IMR-90 (cell line): ENCODE data around the gene ABCA3. TPM values are rescaled to one million over a fixed set of nuclear protein-coding genes. Genes with fewer than 3 reads are reported as not detected.

Source experiments
- ATAC-seq: fragments of 200-7000 bp; cut with Tn5 transposase; 2 replicates; pipeline ENCODE4 v1.9.1; 2020; ENCODE audit warnings: low read depth, mild to moderate bottlenecking, moderate library complexity
- BruUV-seq: library from RNA; stranded (reverse); fragments of 400-500 nt; replicated peaks from 2 replicates; lab custom pipeline; 2021; lab: Mats Ljungman, UMichigan
- CTCF ChIA-PET: fragments of 300-600 bp; formaldehyde crosslinking; extraction: SDS; loops from one replicate; lab custom pipeline; 2021; ENCODE audit warnings: antibody characterized with exemption; lab: Yijun Ruan, JAX
- POLR2A ChIA-PET: fragments of 300-600 bp; sonication (Branson Sonifier 250); formaldehyde crosslinking; loops from one replicate; lab custom pipeline; 2022; ENCODE audit warnings: antibody characterized with exemption; ENCODE audit not compliant: unreplicated experiment; lab: Charles Lee
- DNase-seq: peaks from one replicate; pipeline ENCODE4 v3.0.0; 2013
- H2AFZ ChIP-seq: replicated peaks from 2 replicates; pipeline ENCODE3; 2013; ENCODE audit warnings: low read length, mild to moderate bottlenecking; ENCODE audit not compliant: poor library complexity
- H2AK5ac ChIP-seq: 2 replicates; pipeline ENCODE4 v1.6.1; 2013; ENCODE audit warnings: low read depth, low read length, inconsistent platforms
- H2AK9ac ChIP-seq: replicated peaks from 2 replicates; pipeline ENCODE3; 2013; ENCODE audit warnings: mild to moderate bottlenecking, low read depth, low read length, moderate library complexity; ENCODE audit not compliant: poor library complexity
- H2BK120ac ChIP-seq: 2 replicates; pipeline ENCODE4 v1.6.1; 2013; ENCODE audit warnings: low read depth, low read length, inconsistent platforms
- H2BK15ac ChIP-seq: 3 replicates; pipeline ENCODE4 v1.6.1; 2013; ENCODE audit warnings: low read depth, low read length, inconsistent platforms
- H2BK20ac ChIP-seq: 2 replicates; pipeline ENCODE4 v1.6.1; 2013; ENCODE audit warnings: low read depth, mild to moderate bottlenecking, inconsistent platforms, low read length, moderate library complexity
- H2BK5ac ChIP-seq: 2 replicates; pipeline ENCODE4 v1.6.1; 2013; ENCODE audit warnings: mild to moderate bottlenecking, low read depth, low read length, inconsistent platforms; ENCODE audit not compliant: poor library complexity, severe bottlenecking
- H3K14ac ChIP-seq: replicated peaks from 2 replicates; pipeline ENCODE4 v1.6.1; 2013; ENCODE audit warnings: low read depth, low read length, inconsistent platforms
- H3K18ac ChIP-seq: 2 replicates; pipeline ENCODE4 v1.6.1; 2013; ENCODE audit warnings: low read depth, low read length, control low read depth
- H3K23ac ChIP-seq: 2 replicates; pipeline ENCODE4 v1.6.1; 2013; ENCODE audit warnings: low read depth, low read length, inconsistent platforms
- H3K27ac ChIP-seq: 2 replicates; pipeline ENCODE4 v1.5.1; 2013; ENCODE audit warnings: mild to moderate bottlenecking, control low read depth, low read length; ENCODE audit not compliant: insufficient read depth
- H3K27me3 ChIP-seq: 2 replicates; pipeline ENCODE4 v1.6.1; 2013; ENCODE audit warnings: low read length; ENCODE audit not compliant: control insufficient read depth, insufficient read depth
- H3K36me3 ChIP-seq: 2 replicates; pipeline ENCODE4 v1.6.1; 2013; ENCODE audit warnings: low read length, mixed read lengths; ENCODE audit not compliant: control insufficient read depth, insufficient read depth
- H3K4ac ChIP-seq: 2 replicates; pipeline ENCODE4 v1.6.1; 2013; ENCODE audit warnings: low read depth, low read length, inconsistent platforms
- H3K4me1 ChIP-seq: 2 replicates; pipeline ENCODE4 v1.6.1; 2013; ENCODE audit warnings: low read length, mixed read lengths; ENCODE audit not compliant: control insufficient read depth, insufficient read depth
- H3K4me2 ChIP-seq: 2 replicates; pipeline ENCODE4 v1.6.1; 2013; ENCODE audit warnings: low read depth, mild to moderate bottlenecking, control low read depth, low read length, moderate library complexity
- H3K4me3 ChIP-seq: 2 replicates; pipeline ENCODE4 v1.5.1; 2013; ENCODE audit warnings: low read depth, mild to moderate bottlenecking, control low read depth, low read length, moderate library complexity; ENCODE audit not compliant: insufficient read depth
- H3K56ac ChIP-seq: 2 replicates; pipeline ENCODE4 v1.6.1; 2013; ENCODE audit warnings: low read length, inconsistent platforms; ENCODE audit not compliant: insufficient read depth; ENCODE audit errors: extremely low read depth
- H3K79me1 ChIP-seq, 2 experiments: 2 replicates each; pipeline ENCODE4 v1.6.1; 2013; ENCODE audit warnings: low read length in 2 of 2, inconsistent platforms in 1 of 2, low read depth in 1 of 2
- H3K9ac ChIP-seq: 2 replicates; pipeline ENCODE4 v1.6.1; 2013; ENCODE audit warnings: low read depth, low read length, control low read depth
- H3K9me1 ChIP-seq: 2 replicates; pipeline ENCODE4 v1.6.1; 2013; ENCODE audit warnings: low read length, inconsistent platforms; ENCODE audit not compliant: insufficient read depth
- H3K9me3 ChIP-seq: 2 replicates; pipeline ENCODE4 v1.6.1; 2013; ENCODE audit warnings: low read length; ENCODE audit not compliant: control insufficient read depth, insufficient read depth
- H4K20me1 ChIP-seq: 2 replicates; pipeline ENCODE4 v1.6.1; 2013; ENCODE audit warnings: low read length, inconsistent platforms; ENCODE audit not compliant: insufficient read depth
- H4K5ac ChIP-seq: 2 replicates; pipeline ENCODE4 v1.6.1; 2013; ENCODE audit warnings: mild to moderate bottlenecking, low read depth, low read length, control low read depth
- H4K8ac ChIP-seq, 2 experiments: 2 replicates each; pipeline ENCODE4 v1.6.1; 2013; ENCODE audit warnings: low read depth in 2 of 2, low read length in 2 of 2, control low read depth in 1 of 2, inconsistent platforms in 1 of 2
- H4K91ac ChIP-seq: 2 replicates; pipeline ENCODE4 v1.6.1; 2013; ENCODE audit warnings: low read depth, low read length, inconsistent platforms; ENCODE audit not compliant: insufficient read depth
- BHLHE40 ChIP-seq: fragments of 150-350 bp; IDR thresholded peaks from 2 replicates; pipeline ENCODE4 v1.6.1; 2016; ENCODE audit warnings: mild to moderate bottlenecking, low read depth, low read length
- CEBPB ChIP-seq: IDR thresholded peaks from 2 replicates; pipeline ENCODE4 v1.6.1; 2012; ENCODE audit warnings: low read depth, low read length, improper control_type of control experiment
- CHD1 ChIP-seq: IDR thresholded peaks from 2 replicates; pipeline ENCODE4 v1.6.1; 2012; ENCODE audit warnings: low read depth, low read length, improper control_type of control experiment
- FOS ChIP-seq: fragments of 150-350 bp; IDR thresholded peaks from 2 replicates; pipeline ENCODE4 v1.6.1; 2016; ENCODE audit warnings: low read depth, low read length
- MAFK ChIP-seq: IDR thresholded peaks from 2 replicates; pipeline ENCODE4 v1.6.1; 2012; ENCODE audit warnings: low read depth, low read length, improper control_type of control experiment
- MAZ ChIP-seq: IDR thresholded peaks from 2 replicates; pipeline ENCODE4 v1.6.1; 2012; ENCODE audit warnings: low read depth, mild to moderate bottlenecking, low read length, improper control_type of control experiment, moderate library complexity, borderline replicate concordance
- MXI1 ChIP-seq: IDR thresholded peaks from 2 replicates; pipeline ENCODE4 v1.6.1; 2012; ENCODE audit warnings: low read depth, mild to moderate bottlenecking, low read length, moderate library complexity, borderline replicate concordance
- NFE2L2 ChIP-seq: fragments of 150-350 bp; IDR thresholded peaks from 2 replicates; pipeline ENCODE4 v1.6.1; 2016; ENCODE audit warnings: low read depth, mild to moderate bottlenecking, low read length
- POLR2A ChIP-seq: IDR thresholded peaks from 2 replicates; pipeline ENCODE4 v1.6.1; 2012; ENCODE audit warnings: mild to moderate bottlenecking, low read depth, low read length
- RAD21 ChIP-seq: IDR thresholded peaks from 2 replicates; pipeline ENCODE4 v1.6.1; 2012; ENCODE audit warnings: low read length, improper control_type of control experiment
- RCOR1 ChIP-seq: IDR thresholded peaks from 2 replicates; pipeline ENCODE4 v1.6.1; 2012; ENCODE audit warnings: mild to moderate bottlenecking, low read length, improper control_type of control experiment; ENCODE audit not compliant: insufficient replicate concordance
- RFX5 ChIP-seq: IDR thresholded peaks from 2 replicates; pipeline ENCODE4 v1.8.0; 2012; ENCODE audit warnings: low read depth, mild to moderate bottlenecking, low read length, moderate library complexity
- SMC3 ChIP-seq: fragments of 150-350 bp; IDR thresholded peaks from 2 replicates; pipeline ENCODE4 v1.6.1; 2016; ENCODE audit warnings: low read depth, mild to moderate bottlenecking, antibody characterized with exemption, low read length, moderate library complexity
- WGBS, 2 experiments: methylation state at CpG; one replicate each; pipeline versions ENCODE4 v1.1.5 to v1.1.7; 2013; ENCODE audit warnings: missing lambda C conversion rate in 2 of 2; ENCODE audit not compliant: insufficient read length in 1 of 2; ENCODE audit errors: extremely low coverage in 2 of 2; 5-methylcytosine and 5-hydroxymethylcytosine counted together
- dilution Hi-C: fragments of 300-500 bp; cut with HindIII; formaldehyde crosslinking; loops from one replicate; pipeline ENCODE4 v1.14.3; 2018; ENCODE audit warnings: low sequenced_read_pairs; ENCODE audit not compliant: unreplicated experiment
- in situ Hi-C: fragments of 300-500 bp; cut with MboI; formaldehyde crosslinking; loops from 3 replicates; pipeline ENCODE4 v1.14.3; 2019; ENCODE audit warnings: low sequenced_read_pairs, inconsistent platforms, mixed read lengths
- intact Hi-C: fragments of 100-400 bp; cut with micrococcal nuclease; formaldehyde crosslinking; loops from 2 replicates; pipeline ENCODE4 v1.10.0; 2022
- polyA plus RNA-seq, 3 experiments: library from polyadenylated mRNA; depleted of rRNA; stranded (reverse); fragments of >200 nt; gene quantifications; 2 replicates each; pipeline ENCODE4 v1.2.3, GENCODE V29; 2012; ENCODE audit warnings: low replicate concordance in 1 of 3
- total RNA-seq: library from RNA; depleted of rRNA; stranded (reverse); fragments of >200 nt; gene quantifications from 2 replicates; pipeline ENCODE4 v1.2.3, GENCODE V29; 2012
- TF ChIP-seq, protein P1 (sequence below): fragments of 150-350 bp; IDR thresholded peaks from 2 replicates; pipeline ENCODE4 v1.6.1; 2017; ENCODE audit warnings: mild to moderate bottlenecking, antibody characterized with exemption, low read length, low read depth
- TF ChIP-seq, protein P2 (sequence below): conservative IDR thresholded peaks from 2 replicates; pipeline ENCODE4 v1.5.1; 2012; ENCODE audit warnings: mild to moderate bottlenecking, low read depth, low read length, improper control_type of control experiment
- TF ChIP-seq, protein P3 (sequence below): fragments of 150-350 bp; IDR thresholded peaks from 2 replicates; pipeline ENCODE4 v1.6.1; 2016; ENCODE audit warnings: low read depth, mild to moderate bottlenecking, low read length, moderate library complexity, borderline replicate concordance

The ABCA3 gene
- total and polyA plus RNA-seq, 2 of the 4 experiments (the other 2 are of a cell fraction), result 0.18 to 0.22 TPM

DNA sequence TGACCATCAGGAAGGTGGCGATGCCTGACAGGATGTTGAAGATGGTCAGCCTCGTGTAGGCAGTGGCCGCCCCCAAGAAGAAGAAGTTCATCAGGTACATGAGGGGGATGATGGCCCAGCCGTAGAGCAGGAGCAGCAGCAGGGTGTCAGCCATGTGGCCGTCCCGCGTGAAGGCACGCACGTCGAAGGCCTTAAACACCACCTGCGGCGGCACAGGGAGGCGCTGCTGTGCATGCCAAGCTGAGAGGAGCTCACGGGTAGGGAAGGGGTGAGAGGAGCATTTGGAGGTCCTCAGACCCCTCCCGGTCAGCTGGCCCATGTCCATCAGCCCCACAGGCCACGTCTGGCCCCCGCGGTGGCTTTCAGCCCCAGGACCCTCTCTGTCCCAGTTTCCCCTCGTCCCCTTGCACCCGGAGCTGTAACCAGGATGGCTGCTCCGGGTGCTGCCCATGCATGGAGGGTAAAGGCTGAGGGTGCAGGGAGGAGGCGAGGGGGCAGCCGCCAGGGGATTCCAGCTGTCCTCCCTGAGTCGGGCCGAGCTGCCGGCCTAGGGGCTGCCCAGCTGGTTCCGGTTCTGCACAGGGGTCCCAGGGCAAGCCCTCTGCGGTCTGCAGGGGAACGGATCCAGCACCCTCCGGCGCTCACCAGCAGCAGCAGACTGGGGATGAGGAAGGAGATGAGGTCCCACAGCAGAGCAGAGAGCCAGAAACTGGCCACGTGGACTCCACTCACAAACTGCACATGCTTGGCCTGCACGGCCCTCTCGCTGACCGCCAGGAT, 55.5 kb downstream of the ABCA3 start:
- no peak overlapping the region for H3K56ac ChIP-seq
- H3K9ac ChIP-seq, result no peak overlapping the region
- WGBS, 2 experiments, result 70% methylated on average over 6 of the region's 35 CpGs; no CpG with 5 or more reads in 1 of the 2 experiments
- H3K79me1 ChIP-seq, result no peaks in the 10 kb centered on the region
- TF ChIP-seq NFE2L2 (no peak), POLR2A (no peak), MXI1 (no peak), RFX5 (no peak), SMC3 (no peak), FOS (no peak), CEBPB (no peak), MAFK (no peak), RCOR1 (no peak), BHLHE40 (no peak), RAD21 (no peak), MAZ (no peak), CHD1 (no peak)
- TF ChIP-seq, protein P1, sequence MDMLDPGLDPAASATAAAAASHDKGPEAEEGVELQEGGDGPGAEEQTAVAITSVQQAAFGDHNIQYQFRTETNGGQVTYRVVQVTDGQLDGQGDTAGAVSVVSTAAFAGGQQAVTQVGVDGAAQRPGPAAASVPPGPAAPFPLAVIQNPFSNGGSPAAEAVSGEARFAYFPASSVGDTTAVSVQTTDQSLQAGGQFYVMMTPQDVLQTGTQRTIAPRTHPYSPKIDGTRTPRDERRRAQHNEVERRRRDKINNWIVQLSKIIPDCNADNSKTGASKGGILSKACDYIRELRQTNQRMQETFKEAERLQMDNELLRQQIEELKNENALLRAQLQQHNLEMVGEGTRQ, result no peak
- TF ChIP-seq, protein P2, sequence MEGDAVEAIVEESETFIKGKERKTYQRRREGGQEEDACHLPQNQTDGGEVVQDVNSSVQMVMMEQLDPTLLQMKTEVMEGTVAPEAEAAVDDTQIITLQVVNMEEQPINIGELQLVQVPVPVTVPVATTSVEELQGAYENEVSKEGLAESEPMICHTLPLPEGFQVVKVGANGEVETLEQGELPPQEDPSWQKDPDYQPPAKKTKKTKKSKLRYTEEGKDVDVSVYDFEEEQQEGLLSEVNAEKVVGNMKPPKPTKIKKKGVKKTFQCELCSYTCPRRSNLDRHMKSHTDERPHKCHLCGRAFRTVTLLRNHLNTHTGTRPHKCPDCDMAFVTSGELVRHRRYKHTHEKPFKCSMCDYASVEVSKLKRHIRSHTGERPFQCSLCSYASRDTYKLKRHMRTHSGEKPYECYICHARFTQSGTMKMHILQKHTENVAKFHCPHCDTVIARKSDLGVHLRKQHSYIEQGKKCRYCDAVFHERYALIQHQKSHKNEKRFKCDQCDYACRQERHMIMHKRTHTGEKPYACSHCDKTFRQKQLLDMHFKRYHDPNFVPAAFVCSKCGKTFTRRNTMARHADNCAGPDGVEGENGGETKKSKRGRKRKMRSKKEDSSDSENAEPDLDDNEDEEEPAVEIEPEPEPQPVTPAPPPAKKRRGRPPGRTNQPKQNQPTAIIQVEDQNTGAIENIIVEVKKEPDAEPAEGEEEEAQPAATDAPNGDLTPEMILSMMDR, result no peak
- TF ChIP-seq, protein P3, sequence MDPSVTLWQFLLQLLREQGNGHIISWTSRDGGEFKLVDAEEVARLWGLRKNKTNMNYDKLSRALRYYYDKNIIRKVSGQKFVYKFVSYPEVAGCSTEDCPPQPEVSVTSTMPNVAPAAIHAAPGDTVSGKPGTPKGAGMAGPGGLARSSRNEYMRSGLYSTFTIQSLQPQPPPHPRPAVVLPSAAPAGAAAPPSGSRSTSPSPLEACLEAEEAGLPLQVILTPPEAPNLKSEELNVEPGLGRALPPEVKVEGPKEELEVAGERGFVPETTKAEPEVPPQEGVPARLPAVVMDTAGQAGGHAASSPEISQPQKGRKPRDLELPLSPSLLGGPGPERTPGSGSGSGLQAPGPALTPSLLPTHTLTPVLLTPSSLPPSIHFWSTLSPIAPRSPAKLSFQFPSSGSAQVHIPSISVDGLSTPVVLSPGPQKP, result no peak
- no peak overlapping the region for H3K27ac ChIP-seq
- no peaks in the 10 kb centered on the region for H4K20me1 ChIP-seq
- H3K4me3 ChIP-seq, result no peak overlapping the region
- H3K27me3 ChIP-seq, result peaks cover 33% of the 10 kb centered on the region
- dilution Hi-C loops, result no loop called here
- intact Hi-C loops, result no loop called here
- no peak overlapping the region for H2BK120ac ChIP-seq
- no peak overlapping the region for H3K14ac ChIP-seq
- no peak overlapping the region for H4K5ac ChIP-seq
- no peak overlapping the region for H3K4ac ChIP-seq
- ChIA-PET POLR2A (no interaction called here), CTCF (no interaction called here)
- H4K8ac ChIP-seq, result no peak overlapping the region
- no peak overlapping the region for H3K18ac ChIP-seq
- H3K4me2 ChIP-seq, result no peak overlapping the region
- no peak overlapping the region for H3K23ac ChIP-seq
- H3K9me1 ChIP-seq, result no peaks in the 10 kb centered on the region
- H2BK20ac ChIP-seq, result no peak overlapping the region
- ATAC-seq (no peak), DNase-seq (no peak)
- no peaks in the 10 kb centered on the region for H3K36me3 ChIP-seq
- in situ Hi-C loops, result no loop called here
- H2BK15ac ChIP-seq, result no peak overlapping the region
- no peak overlapping the region for H2AFZ ChIP-seq
- no peak overlapping the region for H2AK9ac ChIP-seq
- no TSS peak for BruUV-seq
- no peaks in the 10 kb centered on the region for H3K4me1 ChIP-seq
- H2AK5ac ChIP-seq, result no peak overlapping the region
- no peak overlapping the region for H4K91ac ChIP-seq
- H2BK5ac ChIP-seq, result no peak overlapping the region
- no peaks in the 10 kb centered on the region for H3K9me3 ChIP-seq
